Sigmoid colon (tissue), 7 donors: ENCODE measurements around the gene PCCB. TPM values are rescaled to one million over a fixed set of nuclear protein-coding genes. Genes with fewer than 3 reads are reported as not detected.
A peak's percentile ranks its signal among the peaks of the same experiment; 100 is the strongest.

ENCODE experiments used
- DNase-seq: peaks from one replicate; pipeline ENCODE4 v3.0.0-alpha.2; 2019
- H3K27ac ChIP-seq, 4 donors: fragments of 200-600 bp; sonication (generic); one replicate each; pipeline ENCODE4 v1.5.1; 2016 to 2019; ENCODE audit warnings: mild to moderate bottlenecking in 1 of 4
- H3K27me3 ChIP-seq, 3 donors: fragments of 200-600 bp; sonication (generic); one replicate each; pipeline ENCODE4 v1.5.1; 2019; ENCODE audit warnings: mild to moderate bottlenecking in 1 of 3
- H3K36me3 ChIP-seq, 4 donors: fragments of 200-600 bp; sonication (generic); one replicate each; pipeline ENCODE4 v1.5.1; 2016 to 2019
- H3K4me1 ChIP-seq, 4 donors: fragments of 200-600 bp; sonication (generic); one replicate each; pipeline ENCODE4 v1.5.1; 2017 to 2019
- H3K4me3 ChIP-seq, 4 donors: fragments of 200-600 bp; sonication (generic); one replicate each; pipeline ENCODE4 v1.5.1; 2017 to 2019; ENCODE audit warnings: mild to moderate bottlenecking in 2 of 4, moderate library complexity in 1 of 4
- H3K9me3 ChIP-seq, 4 donors: fragments of 200-600 bp in 3 of 4; sonication (generic) in 3 of 4; one replicate each; pipeline versions ENCODE4 v1.5.1 to v1.6.1; 2013 to 2019
- CTCF ChIP-seq, 4 experiments: fragments of 450-650 bp in 3 of 4; fragments of 200-600 bp in 1 of 4; IDR thresholded peaks; one replicate each; pipeline ENCODE4 v1.5.1; 2016 to 2019; ENCODE audit warnings: antibody characterized with exemption in 4 of 4, mild to moderate bottlenecking in 3 of 4, moderate library complexity in 2 of 4
- EP300 ChIP-seq, 4 donors: sonication (generic); formaldehyde crosslinking; IDR thresholded peaks; one replicate each; pipeline ENCODE4 v1.6.1; 2017; ENCODE audit warnings: antibody characterized with exemption in 4 of 4
- POLR2A ChIP-seq, 2 donors: fragments of 450-650 bp; IDR thresholded peaks; one replicate each; pipeline ENCODE4 v1.6.1; 2016; ENCODE audit warnings: antibody characterized with exemption in 2 of 2, mild to moderate bottlenecking in 2 of 2, moderate library complexity in 2 of 2
- POLR2AphosphoS5 ChIP-seq, 4 donors: sonication (generic); formaldehyde crosslinking; IDR thresholded peaks; one replicate each; pipeline ENCODE4 v1.6.1; 2017; ENCODE audit warnings: antibody characterized with exemption in 4 of 4
- WGBS, 2 donors: extraction: QIAGEN DNeasy Blood & Tissue Kit; methylation state at CpG; one replicate each; pipeline ENCODE4 v1.1.7; 2013; 5-methylcytosine and 5-hydroxymethylcytosine counted together
- intact Hi-C: fragments of 100-400 bp; cut with DNase I; formaldehyde crosslinking; loops from one replicate; pipeline ENCODE4 v1.15.1; 2023
- polyA plus RNA-seq, 3 donors: library from polyadenylated mRNA; stranded (reverse); fragments of 200-250 nt; gene quantifications; one replicate each; pipeline ENCODE4 v1.2.3, GENCODE V29; 2013
- total RNA-seq, 4 donors: library from RNA; depleted of rRNA; stranded (reverse); fragments of >200 nt; gene quantifications; one replicate each; pipeline ENCODE4 v1.1.0, GENCODE V29; 2016
- donor health status: healthy with polysubstance abuse.
- donor health status: Bipolar disorder and iron deficiency.
- donor health status: healthy.

Gene PCCB
- total and polyA plus RNA-seq, 7 donors: 24.8 to 64.3 (median 31.2) TPM

GRCh38 chr3:136239094-136239493 is 11.0 kb upstream of the PCCB start:
- Histone ChIP-seq H3K4me3 (no peak overlapping the region), H3K4me1 (peaks cover 0 to 15% (median 4%) of the 10 kb centered on the region in 4 donors), H3K9me3 (no peaks in the 10 kb centered on the region), H3K27me3 (no peaks in the 10 kb centered on the region), H3K36me3 (no peaks in the 10 kb centered on the region), H3K27ac (peak overlapping the region in 1 of 4 donors; percentile 4)
- 10 to 54% methylated on average over 1 of the region's 1 CpG for WGBS, 2 donors
- TF ChIP-seq POLR2A (IDR thresholded peaks at IDR 0.05) (no peak), POLR2AphosphoS5 (IDR thresholded peaks at IDR 0.05) (no peak), CTCF (IDR thresholded peaks at IDR 0.05) (no peak), EP300 (IDR thresholded peaks at IDR 0.05) (no peak)
- DNase-seq: no peak
- intact Hi-C loops: no loop called here

DNA sequence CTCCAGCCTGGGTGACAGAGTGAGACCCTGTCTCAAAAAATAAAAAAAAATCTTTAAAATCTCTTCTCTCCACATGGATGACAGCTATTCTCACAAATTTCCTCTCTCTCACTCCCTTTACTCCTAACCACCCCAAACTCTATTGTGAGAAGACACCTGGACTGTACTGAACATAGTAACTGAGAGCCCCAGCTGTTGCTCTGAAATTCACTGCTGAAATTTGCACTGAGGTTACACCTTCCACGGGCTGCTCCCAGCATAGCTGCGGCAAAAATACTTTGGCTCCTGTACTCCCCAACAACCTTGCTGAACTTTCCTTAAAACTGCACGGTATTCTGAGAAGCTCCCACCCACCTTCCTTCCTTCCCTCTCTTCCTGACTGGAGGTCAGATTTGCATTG is 4.4 kb upstream of the PCCB start:
- H3K27ac ChIP-seq: no peak overlapping the region
- TF ChIP-seq EP300 (IDR thresholded peaks at IDR 0.05): no peak
- no peak for TF ChIP-seq CTCF (IDR thresholded peaks at IDR 0.05)
- no peak for TF ChIP-seq POLR2A (IDR thresholded peaks at IDR 0.05)
- TF ChIP-seq POLR2AphosphoS5 (IDR thresholded peaks at IDR 0.05): no peak
- H3K9me3 ChIP-seq: no peaks in the 10 kb centered on the region
- DNase-seq: no peak
- H3K27me3 ChIP-seq: no peaks in the 10 kb centered on the region
- no peaks in the 10 kb centered on the region for H3K36me3 ChIP-seq
- intact Hi-C loops: no loop called here
- 62 to 88% methylated on average over 3 of the region's 3 CpGs for WGBS, 2 donors
- H3K4me3 ChIP-seq: no peak overlapping the region
- H3K4me1 ChIP-seq: peaks cover 0 to 6% (median 2%) of the 10 kb centered on the region in 4 donors

- TF ChIP-seq POLR2A (IDR thresholded peaks at IDR 0.05) (no peak), CTCF (IDR thresholded peaks at IDR 0.05) (no peak), EP300 (IDR thresholded peaks at IDR 0.05) (no peak), POLR2AphosphoS5 (IDR thresholded peaks at IDR 0.05) (no peak)
- no peak overlapping the region for H3K27ac ChIP-seq
- H3K36me3 ChIP-seq: no peaks in the 10 kb centered on the region
- peaks cover 0 to 18% (median 15%) of the 10 kb centered on the region in 4 donors for H3K4me1 ChIP-seq
- WGBS, 2 donors: 22 to 58% methylated on average over 1 of the region's 1 CpG
- intact Hi-C loops: no loop called here
- no peaks in the 10 kb centered on the region for H3K27me3 ChIP-seq
- H3K4me3 ChIP-seq: no peak overlapping the region
- no peak for DNase-seq
- H3K9me3 ChIP-seq: no peaks in the 10 kb centered on the region
Observed at GRCh38 chr3:136247436-136247835, 2.7 kb upstream of the PCCB start.

DNA sequence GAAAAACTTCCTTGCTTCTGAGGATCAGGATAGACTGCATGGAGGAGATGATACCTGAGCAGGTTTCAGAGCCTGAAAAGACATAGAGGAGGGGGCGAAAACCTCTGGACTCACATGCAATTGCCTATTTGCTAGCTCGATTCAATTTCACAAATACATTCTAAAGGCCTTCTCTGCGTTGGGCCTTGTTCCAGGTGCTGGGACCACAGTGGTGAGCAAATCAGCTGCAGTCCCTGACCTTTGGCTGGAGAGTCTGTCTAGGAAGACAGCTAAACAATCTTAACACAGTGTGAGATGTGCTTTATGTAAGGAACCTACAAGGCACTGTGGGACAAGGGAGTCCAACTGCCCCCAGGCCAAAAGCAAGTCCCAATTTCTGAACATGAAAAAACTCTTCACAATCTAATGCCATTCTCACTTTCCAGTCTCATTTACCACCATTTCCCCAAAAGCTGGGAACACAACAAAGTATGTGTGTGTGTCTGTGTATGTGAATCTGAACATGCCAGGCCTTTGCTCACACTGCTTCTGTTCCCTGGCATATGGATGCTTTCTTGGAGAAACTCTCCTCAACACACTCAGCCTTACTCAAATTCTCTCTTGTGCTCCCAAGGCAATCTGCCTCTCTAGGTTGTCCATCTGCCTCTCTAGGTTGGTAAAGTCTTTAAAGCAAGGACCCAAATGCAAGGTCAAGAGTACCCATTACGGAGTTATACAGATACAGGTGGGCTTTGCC is 2.1 kb upstream of the PCCB start:
- Histone ChIP-seq H3K4me1 (peaks cover 0 to 18% (median 15%) of the 10 kb centered on the region in 4 donors), H3K9me3 (no peaks in the 10 kb centered on the region), H3K4me3 (no peak overlapping the region), H3K27me3 (no peaks in the 10 kb centered on the region), H3K36me3 (no peaks in the 10 kb centered on the region), H3K27ac (no peak overlapping the region)
- no peak for TF ChIP-seq POLR2AphosphoS5 (IDR thresholded peaks at IDR 0.05)
- TF ChIP-seq EP300 (IDR thresholded peaks at IDR 0.05): no peak
- TF ChIP-seq POLR2A (IDR thresholded peaks at IDR 0.05): no peak
- TF ChIP-seq CTCF (IDR thresholded peaks at IDR 0.05): no peak
- 82 to 91% methylated on average over 4 of the region's 4 CpGs for WGBS, 2 donors
- intact Hi-C loops: no loop called here
- no peak for DNase-seq
